ENCODE data around the gene HMCN2.

- TF ChIP-seq POLR2A (IDR thresholded peaks at IDR 0.05) (no peak), CTCF (IDR thresholded peaks at IDR 0.05) (no peak)
Observed at GRCh38 chr9:130305381-130305780, 39.8 kb downstream of the HMCN2 start.

Measured in right lobe of liver (tissue), 4 donors.